ENCODE results near the gene SUGCT.

- no peak for TF ChIP-seq EZH2 (IDR thresholded peaks at IDR 0.05; ENCODE audit: borderline replicate concordance, low read depth, low read length, poor library complexity, severe bottlenecking)
- no peak for TF ChIP-seq CTCF (conservative IDR thresholded peaks at IDR 0.05; ENCODE audit: low read depth, low read length)
Observed at GRCh38 chr7:40701836-40702551, 567.2 kb downstream of the SUGCT start.

Data from A673 (cell line).